SU-DHL-6 (cell line): ENCODE data around the gene PRPF40A.

Experiments used
- H2AFZ ChIP-seq: fragments of 200-600 bp; sonication (generic); 2 replicates; pipeline ENCODE4 v1.6.1; 2014; ENCODE audit warnings: low read depth, mild to moderate bottlenecking, moderate library complexity, mixed read lengths, antibody characterized with exemption, low read length; ENCODE audit not compliant: severe bottlenecking
- H3F3A ChIP-seq: fragments of 200-600 bp; shearing (Covaris generic); 2 replicates; pipeline ENCODE4 v1.6.0; 2016; ENCODE audit warnings: antibody characterized with exemption, mild to moderate bottlenecking; ENCODE audit not compliant: insufficient read depth
- H3K27ac ChIP-seq: fragments of 200-600 bp; sonication (generic); 2 replicates; pipeline ENCODE4 v1.5.1; 2016; ENCODE audit warnings: low read depth, mild to moderate bottlenecking, low read length, moderate library complexity, mixed read lengths
- H3K27me3 ChIP-seq: fragments of 200-600 bp; sonication (generic), shearing (Covaris generic); 2 replicates; pipeline ENCODE4 v1.6.0; 2014; ENCODE audit warnings: mild to moderate bottlenecking, low read length
- H3K36me3 ChIP-seq: fragments of 200-600 bp; sonication (generic); 2 replicates; pipeline ENCODE4 v1.6.1; 2014; ENCODE audit warnings: mild to moderate bottlenecking, low read length, mixed read lengths
- H3K4me2 ChIP-seq: fragments of 300-600, 200-600 bp; shearing (Covaris generic), sonication (generic); 2 replicates; pipeline ENCODE4 v1.6.0; 2014; ENCODE audit warnings: low read length, low read depth, mild to moderate bottlenecking; ENCODE audit not compliant: poor library complexity, severe bottlenecking
- H3K4me3 ChIP-seq: fragments of 200-600 bp; sonication (generic); 2 replicates; pipeline ENCODE4 v1.5.1; 2014; ENCODE audit warnings: antibody characterized with exemption, low read length, mild to moderate bottlenecking, mixed read lengths; ENCODE audit not compliant: insufficient read depth, poor library complexity, severe bottlenecking
- H3K79me2 ChIP-seq: fragments of 200-600 bp; sonication (generic); 2 replicates; pipeline ENCODE4 v1.6.1; 2014; ENCODE audit warnings: mild to moderate bottlenecking, low read length, moderate library complexity; ENCODE audit not compliant: insufficient read depth
- H3K9ac ChIP-seq: fragments of 200-600 bp; sonication (generic); 2 replicates; pipeline ENCODE4 v1.7.0; 2014; ENCODE audit warnings: mild to moderate bottlenecking, low read length
- H3K9me2 ChIP-seq: fragments of 200-600 bp; sonication (generic); replicated peaks from 2 replicates; pipeline ENCODE4 v1.6.1; 2014; ENCODE audit warnings: low read length; ENCODE audit not compliant: insufficient read depth
- H3K9me3 ChIP-seq: fragments of 200-600 bp; sonication (generic); 2 replicates; pipeline ENCODE4 v1.6.1; 2014; ENCODE audit warnings: low read length, mixed read lengths; ENCODE audit not compliant: insufficient read depth
- H4K20me1 ChIP-seq: fragments of 200-600 bp; sonication (generic); 2 replicates; pipeline ENCODE4 v1.6.1; 2014; ENCODE audit warnings: low read depth, mild to moderate bottlenecking, antibody characterized with exemption, low read length, moderate library complexity, mixed read lengths
- EZH2phosphoT487 ChIP-seq: fragments of 200-600 bp; sonication (generic), shearing (Covaris generic); conservative IDR thresholded peaks from 2 replicates; pipeline ENCODE4 v1.6.1; 2018; ENCODE audit warnings: mild to moderate bottlenecking, antibody characterized with exemption, low read length, moderate library complexity, mixed read lengths
- TF ChIP-seq, protein P1 (sequence below): fragments of 200-600 bp; sonication (generic); IDR thresholded peaks from one replicate; pipeline ENCODE4 v1.5.1; 2017; ENCODE audit warnings: antibody characterized with exemption, mild to moderate bottlenecking, low read length, moderate library complexity; ENCODE audit not compliant: insufficient read depth, poor library complexity, severe bottlenecking

PRPF40A gene

GRCh38 chr2:152683400-152683799, 33.9 kb downstream of the PRPF40A start:
- Histone ChIP-seq H3K27me3 (no peaks in the 10 kb centered on the region), H3K9me2 (no peaks in the 10 kb centered on the region), H4K20me1 (peaks cover 32% of the 10 kb centered on the region), H3K27ac (no peak overlapping the region), H3F3A (peaks cover 4% of the 10 kb centered on the region; the same call in 1 of the 2 replicates), H3K36me3 (peaks cover 49% of the 10 kb centered on the region), H3K9me3 (no peaks in the 10 kb centered on the region), H2AFZ (no peak overlapping the region), H3K9ac (no peak overlapping the region), H3K79me2 (peaks cover 72% of the 10 kb centered on the region), H3K4me2 (no peak overlapping the region), H3K4me3 (no peak overlapping the region)
- TF ChIP-seq, protein P1, sequence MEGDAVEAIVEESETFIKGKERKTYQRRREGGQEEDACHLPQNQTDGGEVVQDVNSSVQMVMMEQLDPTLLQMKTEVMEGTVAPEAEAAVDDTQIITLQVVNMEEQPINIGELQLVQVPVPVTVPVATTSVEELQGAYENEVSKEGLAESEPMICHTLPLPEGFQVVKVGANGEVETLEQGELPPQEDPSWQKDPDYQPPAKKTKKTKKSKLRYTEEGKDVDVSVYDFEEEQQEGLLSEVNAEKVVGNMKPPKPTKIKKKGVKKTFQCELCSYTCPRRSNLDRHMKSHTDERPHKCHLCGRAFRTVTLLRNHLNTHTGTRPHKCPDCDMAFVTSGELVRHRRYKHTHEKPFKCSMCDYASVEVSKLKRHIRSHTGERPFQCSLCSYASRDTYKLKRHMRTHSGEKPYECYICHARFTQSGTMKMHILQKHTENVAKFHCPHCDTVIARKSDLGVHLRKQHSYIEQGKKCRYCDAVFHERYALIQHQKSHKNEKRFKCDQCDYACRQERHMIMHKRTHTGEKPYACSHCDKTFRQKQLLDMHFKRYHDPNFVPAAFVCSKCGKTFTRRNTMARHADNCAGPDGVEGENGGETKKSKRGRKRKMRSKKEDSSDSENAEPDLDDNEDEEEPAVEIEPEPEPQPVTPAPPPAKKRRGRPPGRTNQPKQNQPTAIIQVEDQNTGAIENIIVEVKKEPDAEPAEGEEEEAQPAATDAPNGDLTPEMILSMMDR = no peak
- TF ChIP-seq EZH2phosphoT487 = no peak

DNA sequence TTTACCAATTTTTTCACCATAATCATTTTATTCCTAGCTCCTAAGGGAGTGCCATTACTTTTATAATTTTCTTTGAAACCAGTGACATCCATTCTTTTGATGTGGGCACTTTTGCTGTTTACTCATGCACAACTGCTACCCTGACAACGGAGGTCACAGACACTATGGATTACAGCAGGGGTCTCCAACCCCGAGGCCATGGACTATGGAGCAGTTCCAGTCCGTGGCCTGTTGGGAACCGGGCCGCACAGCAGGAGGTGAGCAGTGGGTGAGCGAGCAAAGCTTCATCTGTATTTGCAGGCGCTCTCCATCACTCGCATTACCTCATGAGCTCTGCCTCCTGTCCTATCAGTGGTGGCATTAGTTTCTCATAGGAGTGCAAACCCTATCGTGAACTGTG, 34.6 kb downstream of the PRPF40A start:
- TF ChIP-seq, protein P1 = no peak
- no peak for TF ChIP-seq EZH2phosphoT487
- Histone ChIP-seq H3F3A (peaks cover 9% of the 10 kb centered on the region; the same call in 1 of the 2 replicates), H3K9me3 (no peaks in the 10 kb centered on the region), H3K27me3 (no peaks in the 10 kb centered on the region), H3K9me2 (no peaks in the 10 kb centered on the region), H2AFZ (no peak overlapping the region), H3K79me2 (peaks cover 65% of the 10 kb centered on the region), H3K27ac (no peak overlapping the region), H3K9ac (no peak overlapping the region), H3K36me3 (peaks cover 54% of the 10 kb centered on the region), H3K4me3 (no peak overlapping the region), H3K4me2 (no peak overlapping the region), H4K20me1 (peaks cover 32% of the 10 kb centered on the region)

GRCh38 chr2:152678808-152679207, 38.5 kb downstream of the PRPF40A start:
- no peak overlapping the region for H3K4me2 ChIP-seq
- no peak overlapping the region for H3K27ac ChIP-seq
- peaks cover 9% of the 10 kb centered on the region; the same call in 1 of the 2 replicates for H3F3A ChIP-seq
- no peak overlapping the region for H3K9ac ChIP-seq
- H4K20me1 ChIP-seq = peaks cover 16% of the 10 kb centered on the region; the same call in 1 of the 2 replicates
- TF ChIP-seq EZH2phosphoT487 = no peak
- TF ChIP-seq, protein P1 = no peak
- no peaks in the 10 kb centered on the region for H3K9me2 ChIP-seq
- H3K4me3 ChIP-seq = no peak overlapping the region
- no peak overlapping the region for H2AFZ ChIP-seq
- peaks cover 72% of the 10 kb centered on the region for H3K36me3 ChIP-seq
- no peaks in the 10 kb centered on the region for H3K9me3 ChIP-seq
- no peaks in the 10 kb centered on the region for H3K27me3 ChIP-seq
- peaks cover 28% of the 10 kb centered on the region for H3K79me2 ChIP-seq
